ENCODE data around the gene HS2ST1. TPM values are rescaled to one million over a fixed set of nuclear protein-coding genes. Genes with fewer than 3 reads are reported as not detected.

The HS2ST1 gene
- total and polyA plus RNA-seq, 2 experiments from 2014 or later = 6.7 to 17.1 TPM

DNA sequence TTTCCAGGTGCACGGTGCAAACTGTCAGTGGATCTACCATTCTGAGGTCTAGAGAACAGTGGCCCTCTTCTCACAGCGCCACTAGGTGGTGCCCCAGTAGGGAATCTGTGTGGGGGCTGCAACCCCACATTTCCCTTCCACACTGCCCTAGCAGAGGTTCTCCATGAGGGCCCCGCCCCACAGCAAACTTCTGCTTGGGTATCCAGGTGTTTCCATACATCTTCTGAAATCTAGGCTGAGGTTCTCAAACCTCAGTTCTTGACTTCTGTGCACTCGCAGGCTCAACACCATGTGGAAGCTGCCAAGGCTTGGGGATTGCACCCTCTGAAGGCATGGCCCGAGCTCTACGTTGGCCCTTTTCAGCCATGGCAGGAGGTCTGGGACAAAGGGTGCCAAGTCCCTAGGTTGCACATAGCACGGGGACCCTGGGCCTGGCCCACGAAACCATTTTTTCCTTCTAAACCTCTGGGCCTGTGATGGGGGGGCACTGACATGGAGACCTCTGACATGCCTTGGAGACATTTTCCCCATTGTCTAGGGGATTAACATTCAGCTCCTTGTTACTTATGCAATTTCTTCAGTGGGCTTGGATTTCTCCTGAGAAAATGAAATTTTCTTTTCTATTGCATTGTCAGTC, 10.0 kb downstream of the HS2ST1 start:
- Histone ChIP-seq H3K9me2 (ENCODE audit: insufficient read depth) (no peaks in the 10 kb centered on the region), H3K27ac (ENCODE audit: low read depth) (no peak overlapping the region), H3K4me2 (no peak overlapping the region), H4K20me1 (replicated peaks; ENCODE audit: insufficient read depth) (peaks cover 10% of the 10 kb centered on the region; the same call in 1 of the 2 replicates), H3K36me3 (ENCODE audit: insufficient read depth) (peaks cover 6% of the 10 kb centered on the region; the same call in 1 of the 2 replicates), H2AFZ (no peak overlapping the region), H3F3A (replicated peaks; ENCODE audit: low read depth) (no peaks in the 10 kb centered on the region), H3K4me1 (ENCODE audit: insufficient read depth) (no peaks in the 10 kb centered on the region), H3K79me2 (replicated peaks; ENCODE audit: insufficient read depth) (peaks cover 100% of the 10 kb centered on the region), H3K4me3 (no peak overlapping the region), H3K27me3 (ENCODE audit: insufficient read depth) (no peaks in the 10 kb centered on the region)
- TF ChIP-seq CREB1 (CRISPR knock-in tag; IDR thresholded peaks at IDR 0.05; ENCODE audit: low read depth) (no peak), EZH2phosphoT487 (IDR thresholded peaks at IDR 0.05; ENCODE audit: unreplicated experiment) (no peak), JUNB (IDR thresholded peaks at IDR 0.05; ENCODE audit: unreplicated experiment) (no peak), NANOG (IDR thresholded peaks at IDR 0.05; ENCODE audit: borderline replicate concordance) (no peak)
- TF ChIP-seq, protein P1, sequence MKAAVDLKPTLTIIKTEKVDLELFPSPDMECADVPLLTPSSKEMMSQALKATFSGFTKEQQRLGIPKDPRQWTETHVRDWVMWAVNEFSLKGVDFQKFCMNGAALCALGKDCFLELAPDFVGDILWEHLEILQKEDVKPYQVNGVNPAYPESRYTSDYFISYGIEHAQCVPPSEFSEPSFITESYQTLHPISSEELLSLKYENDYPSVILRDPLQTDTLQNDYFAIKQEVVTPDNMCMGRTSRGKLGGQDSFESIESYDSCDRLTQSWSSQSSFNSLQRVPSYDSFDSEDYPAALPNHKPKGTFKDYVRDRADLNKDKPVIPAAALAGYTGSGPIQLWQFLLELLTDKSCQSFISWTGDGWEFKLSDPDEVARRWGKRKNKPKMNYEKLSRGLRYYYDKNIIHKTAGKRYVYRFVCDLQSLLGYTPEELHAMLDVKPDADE (IDR thresholded peaks at IDR 0.05) = no peak
- H3K36me3 Mint-ChIP-seq (ENCODE audit: low read depth) = peaks cover 48% of the 10 kb centered on the region
- no peaks in the 10 kb centered on the region for H3K27me3 Mint-ChIP-seq (ENCODE audit: insufficient read depth, low read depth, poor library complexity)
- DNase-seq (ENCODE audit: low spot score) = no peak
- no peak for ATAC-seq
- H3K4me1 Mint-ChIP-seq = peaks cover 3% of the 10 kb centered on the region; the same call in 1 of the 3 replicates
- H3K4me3 Mint-ChIP-seq = no peak overlapping the region
- H3K27ac Mint-ChIP-seq = no peak overlapping the region
- H3K9me3 Mint-ChIP-seq = peaks cover 40% of the 10 kb centered on the region

DNA sequence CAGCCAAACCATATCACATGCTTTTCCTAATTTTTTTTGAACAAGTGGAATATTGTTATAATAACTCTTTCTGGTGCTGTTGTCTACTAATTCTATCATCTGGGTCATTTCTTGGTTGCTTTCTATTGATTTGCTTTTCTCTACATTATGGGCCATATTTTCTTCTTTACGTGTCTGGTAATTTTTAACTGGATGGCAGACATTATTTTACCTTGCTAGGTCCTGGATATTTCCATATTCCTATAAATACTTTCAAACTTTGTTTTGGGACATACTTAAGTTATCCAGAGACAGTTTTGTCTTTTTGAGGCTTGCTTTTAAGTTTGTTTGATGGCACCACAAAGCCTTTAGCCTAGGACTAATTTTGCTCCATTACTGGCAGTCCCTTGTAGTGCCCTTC, 11.3 kb downstream of the HS2ST1 start:
- H3K36me3 ChIP-seq (ENCODE audit: insufficient read depth) = peaks cover 6% of the 10 kb centered on the region; the same call in 1 of the 2 replicates
- Mint-ChIP-seq H3K4me3 (no peak overlapping the region), H3K27me3 (ENCODE audit: insufficient read depth, low read depth, poor library complexity) (no peaks in the 10 kb centered on the region), H3K4me1 (peaks cover 9% of the 10 kb centered on the region), H3K27ac (no peak overlapping the region), H3K9me3 (peaks cover 40% of the 10 kb centered on the region), H3K36me3 (ENCODE audit: low read depth) (peaks cover 48% of the 10 kb centered on the region)
- H4K20me1 ChIP-seq (replicated peaks; ENCODE audit: insufficient read depth) = peaks cover 5% of the 10 kb centered on the region; the same call in 1 of the 2 replicates
- no peaks in the 10 kb centered on the region for H3K27me3 ChIP-seq (ENCODE audit: insufficient read depth)
- no peaks in the 10 kb centered on the region for H3K9me2 ChIP-seq (ENCODE audit: insufficient read depth)
- no peak overlapping the region for H3K4me2 ChIP-seq
- H2AFZ ChIP-seq = no peak overlapping the region
- DNase-seq (ENCODE audit: low spot score) (no peak), ATAC-seq (no peak)
- H3F3A ChIP-seq (replicated peaks; ENCODE audit: low read depth) = no peaks in the 10 kb centered on the region
- H3K79me2 ChIP-seq (replicated peaks; ENCODE audit: insufficient read depth) = peaks cover 100% of the 10 kb centered on the region
- H3K4me3 ChIP-seq = no peak overlapping the region
- no peak overlapping the region for H3K27ac ChIP-seq (ENCODE audit: low read depth)
- peaks cover 9% of the 10 kb centered on the region for H3K4me1 ChIP-seq (ENCODE audit: insufficient read depth)
- TF ChIP-seq STAT1 (IDR thresholded peaks at IDR 0.05; ENCODE audit: unreplicated experiment) (no peak), ZNF114 (CRISPR knock-in tag; IDR thresholded peaks at IDR 0.05) (no peak), EZH2 (IDR thresholded peaks at IDR 0.05; ENCODE audit: low read depth, unreplicated experiment) (no peak), NANOG (IDR thresholded peaks at IDR 0.05; ENCODE audit: borderline replicate concordance) (no peak), CREB1 (CRISPR knock-in tag; IDR thresholded peaks at IDR 0.05; ENCODE audit: low read depth) (no peak), ZNF331 (CRISPR knock-in tag; IDR thresholded peaks at IDR 0.05; ENCODE audit: low read depth) (no peak)
- TF ChIP-seq, protein P2, sequence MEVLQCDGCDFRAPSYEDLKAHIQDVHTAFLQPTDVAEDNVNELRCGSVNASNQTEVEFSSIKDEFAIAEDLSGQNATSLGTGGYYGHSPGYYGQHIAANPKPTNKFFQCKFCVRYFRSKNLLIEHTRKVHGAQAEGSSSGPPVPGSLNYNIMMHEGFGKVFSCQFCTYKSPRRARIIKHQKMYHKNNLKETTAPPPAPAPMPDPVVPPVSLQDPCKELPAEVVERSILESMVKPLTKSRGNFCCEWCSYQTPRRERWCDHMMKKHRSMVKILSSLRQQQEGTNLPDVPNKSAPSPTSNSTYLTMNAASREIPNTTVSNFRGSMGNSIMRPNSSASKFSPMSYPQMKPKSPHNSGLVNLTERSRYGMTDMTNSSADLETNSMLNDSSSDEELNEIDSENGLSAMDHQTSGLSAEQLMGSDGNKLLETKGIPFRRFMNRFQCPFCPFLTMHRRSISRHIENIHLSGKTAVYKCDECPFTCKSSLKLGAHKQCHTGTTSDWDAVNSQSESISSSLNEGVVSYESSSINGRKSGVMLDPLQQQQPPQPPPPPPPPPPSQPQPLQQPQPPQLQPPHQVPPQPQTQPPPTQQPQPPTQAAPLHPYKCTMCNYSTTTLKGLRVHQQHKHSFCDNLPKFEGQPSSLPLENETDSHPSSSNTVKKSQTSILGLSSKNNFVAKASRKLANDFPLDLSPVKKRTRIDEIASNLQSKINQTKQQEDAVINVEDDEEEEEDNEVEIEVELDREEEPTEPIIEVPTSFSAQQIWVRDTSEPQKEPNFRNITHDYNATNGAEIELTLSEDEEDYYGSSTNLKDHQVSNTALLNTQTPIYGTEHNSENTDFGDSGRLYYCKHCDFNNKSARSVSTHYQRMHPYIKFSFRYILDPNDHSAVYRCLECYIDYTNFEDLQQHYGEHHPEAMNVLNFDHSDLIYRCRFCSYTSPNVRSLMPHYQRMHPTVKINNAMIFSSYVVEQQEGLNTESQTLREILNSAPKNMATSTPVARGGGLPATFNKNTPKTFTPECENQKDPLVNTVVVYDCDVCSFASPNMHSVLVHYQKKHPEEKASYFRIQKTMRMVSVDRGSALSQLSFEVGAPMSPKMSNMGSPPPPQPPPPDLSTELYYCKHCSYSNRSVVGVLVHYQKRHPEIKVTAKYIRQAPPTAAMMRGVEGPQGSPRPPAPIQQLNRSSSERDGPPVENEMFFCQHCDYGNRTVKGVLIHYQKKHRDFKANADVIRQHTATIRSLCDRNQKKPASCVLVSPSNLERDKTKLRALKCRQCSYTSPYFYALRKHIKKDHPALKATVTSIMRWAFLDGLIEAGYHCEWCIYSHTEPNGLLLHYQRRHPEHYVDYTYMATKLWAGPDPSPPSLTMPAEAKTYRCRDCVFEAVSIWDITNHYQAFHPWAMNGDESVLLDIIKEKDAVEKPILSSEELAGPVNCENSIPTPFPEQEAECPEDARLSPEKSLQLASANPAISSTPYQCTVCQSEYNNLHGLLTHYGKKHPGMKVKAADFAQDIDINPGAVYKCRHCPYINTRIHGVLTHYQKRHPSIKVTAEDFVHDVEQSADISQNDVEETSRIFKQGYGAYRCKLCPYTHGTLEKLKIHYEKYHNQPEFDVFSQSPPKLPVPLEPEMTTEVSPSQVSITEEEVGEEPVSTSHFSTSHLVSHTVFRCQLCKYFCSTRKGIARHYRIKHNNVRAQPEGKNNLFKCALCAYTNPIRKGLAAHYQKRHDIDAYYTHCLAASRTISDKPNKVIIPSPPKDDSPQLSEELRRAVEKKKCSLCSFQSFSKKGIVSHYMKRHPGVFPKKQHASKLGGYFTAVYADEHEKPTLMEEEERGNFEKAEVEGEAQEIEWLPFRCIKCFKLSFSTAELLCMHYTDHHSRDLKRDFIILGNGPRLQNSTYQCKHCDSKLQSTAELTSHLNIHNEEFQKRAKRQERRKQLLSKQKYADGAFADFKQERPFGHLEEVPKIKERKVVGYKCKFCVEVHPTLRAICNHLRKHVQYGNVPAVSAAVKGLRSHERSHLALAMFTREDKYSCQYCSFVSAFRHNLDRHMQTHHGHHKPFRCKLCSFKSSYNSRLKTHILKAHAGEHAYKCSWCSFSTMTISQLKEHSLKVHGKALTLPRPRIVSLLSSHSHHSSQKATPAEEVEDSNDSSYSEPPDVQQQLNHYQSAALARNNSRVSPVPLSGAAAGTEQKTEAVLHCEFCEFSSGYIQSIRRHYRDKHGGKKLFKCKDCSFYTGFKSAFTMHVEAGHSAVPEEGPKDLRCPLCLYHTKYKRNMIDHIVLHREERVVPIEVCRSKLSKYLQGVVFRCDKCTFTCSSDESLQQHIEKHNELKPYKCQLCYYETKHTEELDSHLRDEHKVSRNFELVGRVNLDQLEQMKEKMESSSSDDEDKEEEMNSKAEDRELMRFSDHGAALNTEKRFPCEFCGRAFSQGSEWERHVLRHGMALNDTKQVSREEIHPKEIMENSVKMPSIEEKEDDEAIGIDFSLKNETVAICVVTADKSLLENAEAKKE (CRISPR knock-in tag; IDR thresholded peaks at IDR 0.05) = no peak
- TF ChIP-seq, protein P1 (IDR thresholded peaks at IDR 0.05) = no peak
